GM19193 (cell line): ENCODE data around the gene PALLD.

Experiments
- POLR2A ChIP-seq: IDR thresholded peaks from 4 replicates; pipeline ENCODE4 v1.6.1; 2011; ENCODE audit not compliant: insufficient read depth, insufficient read length; ENCODE audit errors: extremely low read depth

Gene PALLD

GRCh38 chr4:168795346-168795745 is 298.5 kb downstream of the PALLD start:
- no peak for TF ChIP-seq POLR2A

GRCh38 chr4:168796362-168797106 is 299.7 kb downstream of the PALLD start:
- no peak for TF ChIP-seq POLR2A

- no peak for TF ChIP-seq POLR2A
Measured at GRCh38 chr4:168797194-168797593, 300.3 kb downstream of the PALLD start.

- no peak for TF ChIP-seq POLR2A
Measured at GRCh38 chr4:168797738-168798375, 301.0 kb downstream of the PALLD start.

- no peak for TF ChIP-seq POLR2A
Measured at GRCh38 chr4:168800926-168801325, 304.1 kb downstream of the PALLD start.

GRCh38 chr4:168802222-168802621 is 305.4 kb downstream of the PALLD start:
- no peak for TF ChIP-seq POLR2A

- no peak for TF ChIP-seq POLR2A
Measured at GRCh38 chr4:168803732-168804131, 306.9 kb downstream of the PALLD start.

GRCh38 chr4:168804146-168804545 is 307.3 kb downstream of the PALLD start:
- no peak for TF ChIP-seq POLR2A

GRCh38 chr4:168805341-168805740 is 308.5 kb downstream of the PALLD start:
- TF ChIP-seq POLR2A, result no peak

- no peak for TF ChIP-seq POLR2A
Measured at GRCh38 chr4:168811207-168811606, 314.4 kb downstream of the PALLD start.

- no peak for TF ChIP-seq POLR2A
Measured at GRCh38 chr4:168811786-168812651, 315.2 kb downstream of the PALLD start.

- TF ChIP-seq POLR2A, result no peak
Measured at GRCh38 chr4:168812806-168813205, 316.0 kb downstream of the PALLD start.

GRCh38 chr4:168813890-168814289 is 317.0 kb downstream of the PALLD start:
- TF ChIP-seq POLR2A, result no peak

- no peak for TF ChIP-seq POLR2A
Measured at GRCh38 chr4:168815379-168816345, 318.8 kb downstream of the PALLD start.
